ENCODE data around the gene NDUFB4.

GRCh38 chr3:120645083-120645845 is 49.1 kb downstream of the NDUFB4 start:
- no peak for TF ChIP-seq EZH2 (IDR thresholded peaks at IDR 0.05; ENCODE audit: insufficient read depth, low read length)
- TF ChIP-seq CTCF (IDR thresholded peaks at IDR 0.05; ENCODE audit: insufficient read depth, low read depth, low read length) = no peak

Measured in astrocyte (in vitro differentiated cells and primary cell).